Ovary (tissue), 9 donors: ENCODE data around the gene INPP1. TPM values are rescaled to one million over a fixed set of nuclear protein-coding genes. Genes with fewer than 3 reads are reported as not detected.

ENCODE experiments used
- DNase-seq, 5 donors: peaks; one replicate each; pipeline ENCODE4 v3.0.0-alpha.2; 2019 to 2020
- H3K27ac ChIP-seq, 2 donors: fragments of 200-600 bp; one replicate each; pipeline versions ENCODE4 v1.5.1 to v1.8.0; 2019 to 2022
- H3K27me3 ChIP-seq: fragments of 200-600 bp; one replicate; pipeline ENCODE4 v1.8.0; 2022
- H3K36me3 ChIP-seq: fragments of 200-600 bp; sonication (generic); one replicate; pipeline ENCODE4 v1.5.1; 2019
- H3K4me1 ChIP-seq: one replicate; pipeline ENCODE4 v1.8.1; 2013; ENCODE audit warnings: mild to moderate bottlenecking, moderate library complexity; ENCODE audit not compliant: insufficient read depth
- H3K4me3 ChIP-seq: fragments of 200-600 bp; sonication (generic); one replicate; pipeline ENCODE4 v1.5.1; 2017
- H3K9me3 ChIP-seq, 2 donors: fragments of 200-600 bp in 1 of 2; sonication (generic) in 1 of 2; one replicate each; pipeline versions ENCODE4 v1.5.1 to v1.8.1; 2013 to 2019; ENCODE audit warnings: mild to moderate bottlenecking in 1 of 2, moderate library complexity in 1 of 2
- EP300 ChIP-seq: sonication (generic); formaldehyde crosslinking; IDR thresholded peaks from one replicate; pipeline ENCODE4 v1.6.1; 2017; ENCODE audit warnings: antibody characterized with exemption
- POLR2A ChIP-seq: fragments of 450-650 bp; IDR thresholded peaks from one replicate; pipeline ENCODE4 v1.6.1; 2017; ENCODE audit warnings: antibody characterized with exemption, mild to moderate bottlenecking, moderate library complexity
- WGBS, 3 donors: extraction: QIAGEN DNeasy Blood & Tissue Kit in 1 of 3; methylation state at CpG; one replicate each; pipeline versions ENCODE4 v1.1.5 to v1.1.7; 2013 to 2017; 5-methylcytosine and 5-hydroxymethylcytosine counted together
- intact Hi-C, 4 donors: fragments of 100-400 bp; cut with DNase I; formaldehyde crosslinking; loops; one replicate each; pipeline versions ENCODE4 v1.11.0 to v1.15.1; 2022 to 2023
- polyA plus RNA-seq, 2 donors: library from polyadenylated mRNA; stranded (reverse); fragments of 200-250 nt in 1 of 2; fragments of 350-450 nt in 1 of 2; fragmentation: Illumina TruSeq in 1 of 2; extraction: RNeasy Lipid Tissue Mini Kit (QIAGEN cat#74804) in 1 of 2; gene quantifications; one replicate each; pipeline ENCODE4 v1.2.3, GENCODE V29; 2013 to 2014
- total RNA-seq, 7 donors: library from RNA; depleted of rRNA in 2 of 7; stranded (reverse); fragments of >200 nt in 2 of 7; fragmentation: NEBNext Ultra II Directional in 3 of 7; extraction: Animal tissue kit (Norgen Biotek cat#: 25700) in 3 of 7; gene quantifications; one replicate each; pipeline versions ENCODE4 v1.1.0 to v1.2.4, GENCODE V29; 2016 to 2023
- TF ChIP-seq, protein P1 (sequence below), 3 donors: fragments of 450-650 bp in 2 of 3; fragments of 200-600 bp in 1 of 3; IDR thresholded peaks; one replicate each; pipeline versions ENCODE4 v1.5.1 to v1.8.0; 2016 to 2022; ENCODE audit warnings: antibody characterized with exemption in 3 of 3, mild to moderate bottlenecking in 1 of 3
- donor health status: DM: no; HTN: no; CAD: no; lungs with moderate emphysema.
- donor health status: DM: no; HTN: no; CAD: no.
- donor health status: Bipolar disorder and iron deficiency.
- donor health status: DM: yes; HTN: yes; CAD: no.
- donor health status: DM: no; HTN: no; CAD: no.
- donor health status: DM: yes; HTN: yes; CAD: no.

INPP1 gene
- total and polyA plus RNA-seq, 9 donors = 3.5 to 51.2 (median 12.7) TPM

DNA sequence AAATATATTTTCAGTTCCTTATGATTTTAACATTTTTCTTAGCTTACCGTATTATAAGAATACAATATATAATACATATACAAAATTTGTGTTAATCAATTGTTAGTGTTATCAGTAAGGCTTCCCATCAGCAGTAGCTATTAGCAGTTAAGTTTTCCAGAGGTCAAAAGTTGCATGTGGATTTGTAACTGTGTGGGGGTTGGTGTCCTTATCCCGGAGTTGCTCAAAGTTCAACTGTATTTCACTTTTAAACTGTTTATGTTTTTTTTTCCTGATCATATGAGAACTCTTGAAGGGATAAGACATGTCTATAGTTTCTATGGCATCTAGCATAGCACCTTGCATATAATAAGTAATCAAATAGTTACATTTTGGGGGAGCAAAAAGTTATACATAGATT, 52.9 kb downstream of the INPP1 start:
- H3K4me3 ChIP-seq = no peak overlapping the region
- DNase-seq = no peak
- no peaks in the 10 kb centered on the region for H3K27me3 ChIP-seq
- H3K27ac ChIP-seq = no peak overlapping the region
- 63 to 66% (median 65%) methylated on average over 2 of the region's 2 CpGs for WGBS, 3 donors
- H3K36me3 ChIP-seq = no peaks in the 10 kb centered on the region
- intact Hi-C loops = no loop called here
- TF ChIP-seq, protein P1, sequence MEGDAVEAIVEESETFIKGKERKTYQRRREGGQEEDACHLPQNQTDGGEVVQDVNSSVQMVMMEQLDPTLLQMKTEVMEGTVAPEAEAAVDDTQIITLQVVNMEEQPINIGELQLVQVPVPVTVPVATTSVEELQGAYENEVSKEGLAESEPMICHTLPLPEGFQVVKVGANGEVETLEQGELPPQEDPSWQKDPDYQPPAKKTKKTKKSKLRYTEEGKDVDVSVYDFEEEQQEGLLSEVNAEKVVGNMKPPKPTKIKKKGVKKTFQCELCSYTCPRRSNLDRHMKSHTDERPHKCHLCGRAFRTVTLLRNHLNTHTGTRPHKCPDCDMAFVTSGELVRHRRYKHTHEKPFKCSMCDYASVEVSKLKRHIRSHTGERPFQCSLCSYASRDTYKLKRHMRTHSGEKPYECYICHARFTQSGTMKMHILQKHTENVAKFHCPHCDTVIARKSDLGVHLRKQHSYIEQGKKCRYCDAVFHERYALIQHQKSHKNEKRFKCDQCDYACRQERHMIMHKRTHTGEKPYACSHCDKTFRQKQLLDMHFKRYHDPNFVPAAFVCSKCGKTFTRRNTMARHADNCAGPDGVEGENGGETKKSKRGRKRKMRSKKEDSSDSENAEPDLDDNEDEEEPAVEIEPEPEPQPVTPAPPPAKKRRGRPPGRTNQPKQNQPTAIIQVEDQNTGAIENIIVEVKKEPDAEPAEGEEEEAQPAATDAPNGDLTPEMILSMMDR (IDR thresholded peaks at IDR 0.05) = no peak
- no peak for TF ChIP-seq EP300
- no peak for TF ChIP-seq POLR2A
- H3K4me1 ChIP-seq = no peaks in the 10 kb centered on the region
- H3K9me3 ChIP-seq = no peaks in the 10 kb centered on the region

DNA sequence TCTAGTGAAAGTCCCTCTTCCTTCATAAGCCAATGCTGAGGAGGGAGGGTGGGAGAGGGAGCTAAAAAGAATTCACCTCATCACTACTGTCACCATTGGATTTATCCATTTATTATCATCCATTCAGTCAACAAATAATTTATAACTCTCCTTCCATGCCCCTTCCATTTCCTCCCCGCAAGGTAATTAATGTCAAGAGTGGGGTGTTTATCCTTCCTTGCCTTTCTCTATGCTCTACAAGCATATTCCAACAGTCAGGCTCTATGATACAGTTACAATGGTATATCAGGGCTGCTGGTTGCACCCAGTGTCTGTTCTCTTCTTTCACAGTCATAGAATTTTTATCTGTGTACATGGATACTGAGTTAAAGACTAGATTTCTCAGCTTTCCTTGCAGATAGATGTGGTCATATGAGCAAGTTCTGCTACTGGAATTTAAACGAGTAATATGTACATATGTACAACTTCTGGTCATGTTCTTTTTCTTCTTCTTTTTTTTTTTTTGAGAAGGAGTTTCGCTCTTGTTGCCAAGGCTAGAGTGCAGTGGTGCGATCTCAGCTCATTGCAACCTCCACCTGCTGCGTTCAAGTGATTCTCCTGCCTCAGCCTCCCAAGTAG, 59.7 kb downstream of the INPP1 start:
- peaks cover 3% of the 10 kb centered on the region for H3K4me1 ChIP-seq
- no peaks in the 10 kb centered on the region for H3K36me3 ChIP-seq
- DNase-seq = no peak
- H3K27me3 ChIP-seq = no peaks in the 10 kb centered on the region
- H3K4me3 ChIP-seq = no peak overlapping the region
- WGBS, 3 donors = 49 to 60% (median 55%) methylated on average over 5 of the region's 5 CpGs
- H3K9me3 ChIP-seq = no peaks in the 10 kb centered on the region
- TF ChIP-seq EP300 (no peak), POLR2A (no peak)
- TF ChIP-seq, protein P1 (IDR thresholded peaks at IDR 0.05) = no peak
- H3K27ac ChIP-seq = no peak overlapping the region
- intact Hi-C loops = no loop called here

DNA sequence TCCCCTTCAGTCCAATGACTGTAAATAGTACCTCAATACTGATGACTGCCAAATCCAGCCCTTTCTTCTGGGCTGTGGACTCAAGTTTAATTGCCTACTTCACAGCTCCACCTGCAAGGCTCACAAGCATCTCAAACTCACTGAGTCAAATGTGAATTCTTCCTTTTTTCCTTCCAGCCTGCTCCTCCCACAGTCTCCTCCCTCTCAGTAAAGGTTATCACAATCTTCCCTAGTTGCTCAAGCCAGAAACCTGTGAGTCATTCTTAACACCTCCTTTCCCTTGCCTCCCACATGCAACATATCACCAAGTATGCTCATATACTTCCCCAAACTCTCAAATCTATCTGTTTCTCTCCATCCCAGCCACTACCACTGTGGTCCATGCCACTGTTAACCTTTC, 61.1 kb downstream of the INPP1 start:
- Histone ChIP-seq H3K4me1 (peaks cover 3% of the 10 kb centered on the region), H3K36me3 (no peaks in the 10 kb centered on the region), H3K4me3 (no peak overlapping the region), H3K27ac (no peak overlapping the region), H3K9me3 (no peaks in the 10 kb centered on the region), H3K27me3 (no peaks in the 10 kb centered on the region)
- no peak for TF ChIP-seq EP300
- TF ChIP-seq, protein P1 (IDR thresholded peaks at IDR 0.05) = no peak
- no peak for TF ChIP-seq POLR2A
- DNase-seq = no peak
- intact Hi-C loops = no loop called here

DNA sequence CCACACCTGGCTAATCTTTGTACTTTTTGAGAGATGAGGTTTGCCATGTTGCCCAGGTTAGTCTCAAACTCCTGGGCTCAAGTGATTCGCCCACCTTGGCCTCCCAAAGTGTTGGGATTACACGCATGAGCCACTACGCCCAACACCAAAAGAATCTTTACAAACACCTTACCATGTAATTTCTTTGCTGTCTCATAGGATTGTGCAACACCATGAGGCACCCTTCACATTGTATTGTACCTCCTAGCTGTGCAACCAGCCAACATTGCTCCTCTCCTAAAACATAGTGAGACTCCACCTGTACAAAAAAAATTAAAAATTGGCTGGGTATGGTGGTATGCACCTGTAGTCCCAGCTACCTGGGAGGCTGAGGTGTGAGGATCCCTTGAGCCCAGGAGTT, 61.7 kb downstream of the INPP1 start:
- no peak for DNase-seq
- Histone ChIP-seq H3K4me1 (peaks cover 3% of the 10 kb centered on the region), H3K27me3 (no peaks in the 10 kb centered on the region), H3K27ac (no peak overlapping the region), H3K36me3 (no peaks in the 10 kb centered on the region), H3K4me3 (no peak overlapping the region), H3K9me3 (no peaks in the 10 kb centered on the region)
- intact Hi-C loops = no loop called here
- no peak for TF ChIP-seq POLR2A
- TF ChIP-seq, protein P1 (IDR thresholded peaks at IDR 0.05) = no peak
- no peak for TF ChIP-seq EP300
- WGBS, 3 donors = 94 to 96% (median 96%) methylated on average over 3 of the region's 3 CpGs
